Fibroblast of pulmonary artery (primary cell): ENCODE measurements around the gene RASAL1.

Source experiments
- DNase-seq: peaks from one replicate; pipeline ENCODE4 v3.0.0-alpha.2; 2010; ENCODE audit warnings: low read depth
- H3K4me3 ChIP-seq: replicated peaks from 2 replicates; pipeline ENCODE4 v1.5.1; 2011; ENCODE audit warnings: low read depth, mild to moderate bottlenecking, control low read depth, low read length, moderate library complexity
- TF ChIP-seq, protein P1 (sequence below): IDR thresholded peaks from 2 replicates; pipeline ENCODE4 v1.5.1; 2011; ENCODE audit warnings: mild to moderate bottlenecking, control low read depth, low read length, inconsistent platforms; ENCODE audit errors: missing control alignments

RASAL1 gene

GRCh38 chr12:113179023-113179422 lies 43.5 kb upstream of the RASAL1 start:
- DNase-seq = no peak
- TF ChIP-seq, protein P1, sequence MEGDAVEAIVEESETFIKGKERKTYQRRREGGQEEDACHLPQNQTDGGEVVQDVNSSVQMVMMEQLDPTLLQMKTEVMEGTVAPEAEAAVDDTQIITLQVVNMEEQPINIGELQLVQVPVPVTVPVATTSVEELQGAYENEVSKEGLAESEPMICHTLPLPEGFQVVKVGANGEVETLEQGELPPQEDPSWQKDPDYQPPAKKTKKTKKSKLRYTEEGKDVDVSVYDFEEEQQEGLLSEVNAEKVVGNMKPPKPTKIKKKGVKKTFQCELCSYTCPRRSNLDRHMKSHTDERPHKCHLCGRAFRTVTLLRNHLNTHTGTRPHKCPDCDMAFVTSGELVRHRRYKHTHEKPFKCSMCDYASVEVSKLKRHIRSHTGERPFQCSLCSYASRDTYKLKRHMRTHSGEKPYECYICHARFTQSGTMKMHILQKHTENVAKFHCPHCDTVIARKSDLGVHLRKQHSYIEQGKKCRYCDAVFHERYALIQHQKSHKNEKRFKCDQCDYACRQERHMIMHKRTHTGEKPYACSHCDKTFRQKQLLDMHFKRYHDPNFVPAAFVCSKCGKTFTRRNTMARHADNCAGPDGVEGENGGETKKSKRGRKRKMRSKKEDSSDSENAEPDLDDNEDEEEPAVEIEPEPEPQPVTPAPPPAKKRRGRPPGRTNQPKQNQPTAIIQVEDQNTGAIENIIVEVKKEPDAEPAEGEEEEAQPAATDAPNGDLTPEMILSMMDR = no peak
- H3K4me3 ChIP-seq = no peak overlapping the region

DNA sequence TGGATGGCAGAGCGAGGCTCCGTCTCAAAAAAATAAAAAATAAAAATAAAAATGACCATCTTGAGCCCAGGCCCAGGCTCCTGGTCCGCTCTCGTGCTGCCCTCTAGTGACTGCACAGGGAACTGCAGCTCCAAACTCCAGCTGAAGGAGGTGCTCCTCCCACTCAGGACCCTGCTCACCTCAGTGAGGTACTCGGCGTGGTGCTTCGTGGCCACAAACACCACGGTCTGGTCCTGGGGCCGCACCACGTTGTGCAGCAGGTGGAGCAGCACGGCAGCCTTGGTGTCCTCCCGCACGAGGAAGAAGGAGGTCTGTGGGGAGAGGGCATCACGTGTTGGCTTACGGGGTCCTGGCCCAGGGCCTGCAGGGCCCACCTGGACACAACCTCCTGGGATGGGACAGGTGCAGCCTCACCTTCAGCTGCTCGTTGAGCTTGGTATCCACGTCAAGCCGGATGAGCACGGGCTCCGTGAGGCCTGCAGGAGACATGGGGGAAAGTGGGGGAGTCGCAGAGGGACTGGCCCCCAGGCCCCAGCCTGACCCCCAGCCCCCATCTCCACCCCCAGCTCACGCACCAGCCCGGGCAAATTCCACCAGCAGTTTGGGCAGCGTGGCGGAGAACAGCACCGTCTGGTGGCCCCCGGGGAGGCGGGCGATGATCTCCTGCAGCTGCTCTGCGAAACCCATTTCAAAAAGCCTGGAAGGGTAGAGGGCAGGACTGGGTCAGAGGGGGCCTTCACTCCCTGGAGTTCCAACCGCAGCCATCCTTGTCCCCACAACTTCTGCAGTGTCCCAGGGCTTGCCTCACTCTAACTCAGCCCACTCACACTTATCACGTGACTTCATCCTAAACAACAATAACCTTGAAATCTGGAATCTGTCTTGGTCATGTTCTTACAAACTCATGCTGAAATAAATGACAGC lies 39.2 kb upstream of the RASAL1 start:
- TF ChIP-seq, protein P1 = peak; percentile 97
- H3K4me3 ChIP-seq = no peak overlapping the region
- DNase-seq = peak; percentile 74

GRCh38 chr12:113173081-113173698 lies 37.6 kb upstream of the RASAL1 start:
- no peak overlapping the region for H3K4me3 ChIP-seq
- no peak for DNase-seq
- TF ChIP-seq, protein P1 = no peak

GRCh38 chr12:113172185-113172584 lies 36.6 kb upstream of the RASAL1 start:
- no peak overlapping the region for H3K4me3 ChIP-seq
- DNase-seq = no peak
- TF ChIP-seq, protein P1 = no peak

GRCh38 chr12:113171543-113171942 lies 36.0 kb upstream of the RASAL1 start:
- H3K4me3 ChIP-seq = no peak overlapping the region
- TF ChIP-seq, protein P1 = no peak
- no peak for DNase-seq

- DNase-seq = no peak
- H3K4me3 ChIP-seq = no peak overlapping the region
- TF ChIP-seq, protein P1 = no peak
Measured at GRCh38 chr12:113170926-113171325, 35.4 kb upstream of the RASAL1 start.
